GM23248 (cell line): Measurements from ENCODE around the gene FER.

Experiments
- EZH2 ChIP-seq: fragments of 200-600 bp; sonication (generic); IDR thresholded peaks from 2 replicates; pipeline ENCODE4 v1.6.1; 2018; ENCODE audit warnings: antibody characterized with exemption, mild to moderate bottlenecking; ENCODE audit not compliant: insufficient read depth, poor library complexity, severe bottlenecking
- EZH2phosphoT487 ChIP-seq: fragments of 200-600 bp; sonication (generic); IDR thresholded peaks from 2 replicates; pipeline ENCODE4 v1.6.1; 2018; ENCODE audit warnings: antibody characterized with exemption, moderate library complexity, mild to moderate bottlenecking, low read depth; ENCODE audit not compliant: insufficient read depth

- TF ChIP-seq EZH2, result no peak
- TF ChIP-seq EZH2phosphoT487, result no peak
These were observed 177.4 kb downstream of the FER start for GRCh38 chr5:108925073-108925472.
